Epithelial cell of esophagus (primary cell): ENCODE results near the gene ITGB2.

ENCODE experiments used
- DNase-seq: peaks from one replicate; pipeline ENCODE4 v3.0.0; 2010; ENCODE audit warnings: low read depth
- H3K4me3 ChIP-seq: 2 replicates; pipeline ENCODE4 v1.5.1; 2011; ENCODE audit warnings: mild to moderate bottlenecking, low read length, control low read depth
- TF ChIP-seq, protein P1 (sequence below): IDR thresholded peaks from 2 replicates; pipeline ENCODE4 v1.5.1; 2011; ENCODE audit warnings: low read depth, mild to moderate bottlenecking, low read length, control low read depth, inconsistent platforms; ENCODE audit not compliant: insufficient read depth; ENCODE audit errors: missing control alignments

The ITGB2 gene

DNA sequence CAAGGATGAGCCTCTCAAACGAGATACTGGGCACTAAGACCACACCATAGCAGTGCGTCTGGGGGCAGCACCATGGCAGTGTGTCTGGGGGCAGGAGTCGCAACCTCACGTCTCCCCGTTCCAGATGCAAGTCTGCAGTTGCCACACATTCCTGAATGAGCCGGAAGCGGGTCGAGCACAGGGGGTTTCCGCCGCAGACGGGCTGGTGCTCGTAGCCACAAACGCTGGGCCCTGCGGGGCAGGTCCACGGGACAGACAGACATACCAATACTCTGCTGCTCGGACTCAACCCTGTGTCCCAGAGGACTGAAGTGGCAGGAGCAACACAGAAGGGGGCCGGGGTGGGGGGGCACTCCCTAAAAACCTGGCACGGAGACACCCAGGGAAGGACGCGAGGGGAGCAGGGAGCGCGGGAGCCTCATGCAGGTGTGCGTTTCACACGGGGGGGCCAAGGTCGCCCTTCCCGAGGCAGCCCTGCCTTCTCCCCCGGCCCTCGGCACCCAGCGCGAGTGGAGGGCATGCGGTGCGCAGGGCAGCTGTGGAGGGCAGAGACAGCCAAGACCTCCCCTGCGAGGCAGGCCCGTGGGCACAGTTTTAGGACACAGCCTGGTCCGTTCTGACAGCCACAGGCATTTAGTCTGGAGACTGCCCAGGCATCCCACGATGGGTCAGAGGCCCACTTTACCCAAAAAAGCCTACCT, 71.7 kb downstream of the ITGB2 start:
- DNase-seq = no peak
- H3K4me3 ChIP-seq = no peak overlapping the region
- TF ChIP-seq, protein P1, sequence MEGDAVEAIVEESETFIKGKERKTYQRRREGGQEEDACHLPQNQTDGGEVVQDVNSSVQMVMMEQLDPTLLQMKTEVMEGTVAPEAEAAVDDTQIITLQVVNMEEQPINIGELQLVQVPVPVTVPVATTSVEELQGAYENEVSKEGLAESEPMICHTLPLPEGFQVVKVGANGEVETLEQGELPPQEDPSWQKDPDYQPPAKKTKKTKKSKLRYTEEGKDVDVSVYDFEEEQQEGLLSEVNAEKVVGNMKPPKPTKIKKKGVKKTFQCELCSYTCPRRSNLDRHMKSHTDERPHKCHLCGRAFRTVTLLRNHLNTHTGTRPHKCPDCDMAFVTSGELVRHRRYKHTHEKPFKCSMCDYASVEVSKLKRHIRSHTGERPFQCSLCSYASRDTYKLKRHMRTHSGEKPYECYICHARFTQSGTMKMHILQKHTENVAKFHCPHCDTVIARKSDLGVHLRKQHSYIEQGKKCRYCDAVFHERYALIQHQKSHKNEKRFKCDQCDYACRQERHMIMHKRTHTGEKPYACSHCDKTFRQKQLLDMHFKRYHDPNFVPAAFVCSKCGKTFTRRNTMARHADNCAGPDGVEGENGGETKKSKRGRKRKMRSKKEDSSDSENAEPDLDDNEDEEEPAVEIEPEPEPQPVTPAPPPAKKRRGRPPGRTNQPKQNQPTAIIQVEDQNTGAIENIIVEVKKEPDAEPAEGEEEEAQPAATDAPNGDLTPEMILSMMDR = no peak

DNA sequence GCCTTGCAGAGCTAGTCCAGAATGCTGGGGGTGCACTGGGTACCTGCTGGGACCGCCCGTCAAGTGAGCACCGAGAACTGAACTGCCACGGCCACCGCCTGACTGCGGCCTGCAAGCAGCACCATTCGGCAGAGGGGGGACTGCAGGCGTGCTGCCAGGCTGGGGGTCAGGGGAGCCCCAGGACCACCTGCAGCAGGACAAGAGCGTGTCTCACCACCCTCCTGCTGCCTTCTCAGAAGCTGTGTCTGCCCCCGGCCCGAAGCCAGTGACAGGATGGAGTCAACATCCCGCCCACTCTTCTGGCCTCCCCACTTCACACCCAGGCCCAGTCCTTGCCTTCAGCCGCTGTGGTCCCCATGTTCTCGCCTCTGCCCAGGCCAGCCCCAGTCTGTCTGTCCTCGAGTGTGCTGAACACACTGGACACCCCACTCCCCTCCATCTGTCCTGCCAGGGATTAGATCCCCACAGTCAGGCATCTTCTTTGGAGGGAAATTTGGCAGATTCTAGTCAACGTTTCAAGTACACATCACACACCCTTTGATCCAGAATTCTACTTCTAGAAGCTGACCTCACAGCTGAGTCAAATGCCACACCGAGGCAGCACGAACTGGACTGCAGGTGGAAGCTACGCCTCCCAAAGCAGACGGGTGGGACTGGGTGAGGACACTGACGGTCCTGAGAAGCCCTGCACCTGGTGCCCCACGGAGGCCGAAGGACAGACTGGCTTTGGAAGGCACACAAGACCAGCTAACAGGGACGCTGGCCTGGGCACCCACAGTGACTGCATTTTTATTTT, 73.2 kb downstream of the ITGB2 start:
- TF ChIP-seq, protein P1 = no peak
- no peak overlapping the region for H3K4me3 ChIP-seq
- DNase-seq = no peak

DNA sequence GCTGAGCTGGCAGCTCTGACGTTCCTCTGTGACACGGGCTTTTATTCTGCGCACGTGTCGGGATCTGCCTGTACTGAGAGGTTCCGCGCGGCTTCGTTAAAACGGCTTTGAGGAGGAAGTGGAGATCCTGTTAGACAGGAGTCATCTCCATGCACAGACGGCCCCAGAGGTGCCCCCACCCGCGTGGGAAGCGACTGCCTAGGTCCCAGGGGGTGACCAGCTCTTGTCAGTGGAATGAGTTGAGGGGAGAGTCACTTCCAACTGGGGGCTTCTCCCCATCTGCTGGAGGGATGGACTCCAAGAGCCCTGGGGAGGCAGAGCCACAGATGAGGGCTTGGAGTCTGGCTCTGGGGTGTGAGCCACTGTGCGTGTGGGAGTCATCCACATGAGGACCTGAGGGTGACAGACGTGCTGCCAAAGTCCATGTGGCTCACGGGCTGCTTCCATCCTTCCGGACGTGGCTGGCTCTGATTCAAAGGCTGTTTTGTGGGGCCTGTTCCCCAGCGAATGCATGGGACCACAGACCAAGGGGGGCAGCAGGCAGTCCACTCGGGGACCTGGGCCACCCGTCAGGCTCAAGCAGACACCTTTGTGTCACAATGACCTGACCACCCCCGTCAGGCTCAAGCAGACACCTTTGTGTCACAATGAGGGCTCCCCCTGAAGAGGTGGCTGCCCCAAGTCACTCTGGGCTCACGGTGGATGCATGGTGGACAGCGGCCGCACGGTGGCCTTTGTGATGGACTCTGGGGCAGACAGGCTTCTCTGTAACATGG, 74.0 kb downstream of the ITGB2 start:
- no peak overlapping the region for H3K4me3 ChIP-seq
- peak; percentile 80 for DNase-seq
- TF ChIP-seq, protein P1 = no peak

DNA sequence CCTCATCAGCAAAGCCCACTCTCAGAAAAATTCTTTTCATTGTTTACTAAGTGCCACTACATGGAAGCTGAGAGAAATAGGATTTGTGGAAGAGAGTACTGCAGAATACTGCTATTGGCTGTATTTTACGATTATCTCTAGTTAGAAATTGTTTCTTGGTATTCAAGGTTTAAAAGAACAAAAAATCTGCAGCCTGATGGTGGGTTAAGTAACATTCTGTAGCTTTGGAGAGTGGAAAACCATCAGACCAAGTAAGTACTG, 74.5 kb downstream of the ITGB2 start:
- no peak for DNase-seq
- H3K4me3 ChIP-seq = peak overlapping the region; percentile 25
- TF ChIP-seq, protein P1 = no peak

DNA sequence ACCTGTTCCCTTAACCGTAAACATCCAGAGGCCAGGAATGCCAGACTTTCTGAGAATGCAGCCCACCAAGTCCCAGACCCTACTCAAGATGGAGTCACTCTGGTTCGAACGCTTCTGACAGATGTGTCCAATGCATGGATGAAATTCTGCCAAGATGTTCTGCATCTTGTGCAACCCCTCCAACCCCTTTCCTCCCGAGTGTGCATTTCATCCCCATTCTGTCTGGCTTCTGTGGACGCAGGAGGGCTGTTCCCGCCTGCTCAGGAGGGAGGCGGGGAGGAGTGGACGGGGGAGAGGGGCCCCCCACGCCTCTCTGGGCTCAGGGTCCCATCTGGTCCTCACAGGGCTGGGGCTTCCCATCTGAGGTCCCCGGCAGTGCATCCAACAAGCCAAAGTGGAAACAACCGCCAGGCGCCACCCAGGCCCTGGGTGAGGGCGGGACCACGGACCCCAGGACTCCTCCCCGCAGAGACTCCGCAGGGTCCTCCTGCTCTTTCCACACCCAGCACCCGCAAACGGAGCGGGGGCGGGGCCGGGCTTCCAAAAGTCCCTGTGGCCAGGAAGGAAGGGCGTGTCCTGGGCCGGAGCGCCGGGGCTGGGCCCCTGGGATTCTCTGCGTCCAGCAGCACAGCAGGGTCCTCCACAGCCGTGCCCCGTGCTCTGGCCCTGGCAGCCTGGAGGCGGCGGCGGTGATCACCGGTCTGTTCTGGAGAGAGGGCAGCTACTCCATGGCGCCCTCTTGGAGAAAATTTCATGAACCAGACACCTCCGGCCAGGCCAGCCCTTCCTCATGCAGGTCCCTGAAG, 75.1 kb downstream of the ITGB2 start:
- TF ChIP-seq, protein P1 = peak; percentile 35
- peak; percentile 33 for DNase-seq
- H3K4me3 ChIP-seq = peak overlapping the region; percentile 25

DNA sequence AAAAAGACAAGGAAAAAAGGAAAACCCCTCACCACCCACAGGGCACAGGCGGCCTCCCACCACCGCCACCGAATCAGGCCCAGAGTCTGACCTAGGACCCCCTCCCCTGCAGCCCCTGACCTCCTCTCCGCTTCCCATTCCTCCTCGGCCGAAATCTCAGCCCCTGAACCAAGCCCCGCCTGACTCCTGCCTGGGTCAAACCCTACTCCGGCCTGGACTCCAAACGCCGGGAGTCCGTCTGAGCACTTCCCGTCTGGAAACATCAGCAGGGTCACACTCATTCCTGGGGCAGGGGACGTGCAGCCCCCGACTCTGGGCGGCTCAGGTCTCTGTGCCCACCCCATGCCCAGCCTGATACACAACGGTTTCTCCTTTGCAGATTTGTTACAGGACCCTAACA, 76.4 kb downstream of the ITGB2 start:
- TF ChIP-seq, protein P1 = no peak
- no peak for DNase-seq
- no peak overlapping the region for H3K4me3 ChIP-seq
